Measurements from ENCODE around the gene ENPP1.
"Not testable (repeated sequence)": the region's sequence is repeated elsewhere in the genome, so short reads cannot be mapped to it uniquely, and the experiment has no call there.

ENPP1 gene

GRCh38 chr6:131831392-131831791 is 23.6 kb downstream of the ENPP1 start:
- DNase-seq (ENCODE audit: low read depth in 2 of 2): no peak

- no peak for DNase-seq (ENCODE audit: low read depth in 2 of 2)
Observed at GRCh38 chr6:131831886-131832285, 24.1 kb downstream of the ENPP1 start.

- DNase-seq (ENCODE audit: low read depth in 2 of 2): no peak
Observed at GRCh38 chr6:131832363-131832762, 24.5 kb downstream of the ENPP1 start.

GRCh38 chr6:131838051-131838450 is 30.2 kb downstream of the ENPP1 start:
- no peak for DNase-seq (ENCODE audit: low read depth in 2 of 2)

- DNase-seq (ENCODE audit: low read depth in 2 of 2): no peak
Observed at GRCh38 chr6:131839388-131839787, 31.6 kb downstream of the ENPP1 start.

GRCh38 chr6:131840441-131840840 is 32.6 kb downstream of the ENPP1 start:
- no peak for DNase-seq (ENCODE audit: low read depth in 2 of 2)

- no peak for DNase-seq (ENCODE audit: low read depth in 2 of 2)
Observed at GRCh38 chr6:131840936-131841583, 33.2 kb downstream of the ENPP1 start.

- DNase-seq (ENCODE audit: low read depth in 2 of 2): no peak
Observed at GRCh38 chr6:131843768-131844167, 35.9 kb downstream of the ENPP1 start.

- DNase-seq (ENCODE audit: low read depth in 2 of 2): peak in 1 of 2 experiments; percentile 23
Observed at GRCh38 chr6:131844243-131844841, 36.5 kb downstream of the ENPP1 start.

- no peak for DNase-seq (ENCODE audit: low read depth in 2 of 2)
Observed at GRCh38 chr6:131846023-131846663, 38.3 kb downstream of the ENPP1 start.

- DNase-seq (ENCODE audit: low read depth in 2 of 2): no peak
Observed at GRCh38 chr6:131846905-131847304, 39.1 kb downstream of the ENPP1 start.

- DNase-seq (ENCODE audit: low read depth in 2 of 2): no peak
Observed at GRCh38 chr6:131849799-131850198, 42.0 kb downstream of the ENPP1 start.

- DNase-seq (ENCODE audit: low read depth in 2 of 2): no peak
Observed at GRCh38 chr6:131851049-131851769, 43.4 kb downstream of the ENPP1 start.

GRCh38 chr6:131852200-131852599 is 44.4 kb downstream of the ENPP1 start:
- no peak for DNase-seq (ENCODE audit: low read depth in 2 of 2)

- DNase-seq (ENCODE audit: low read depth in 2 of 2): no peak
Observed at GRCh38 chr6:131854803-131855202, 47.0 kb downstream of the ENPP1 start.

- DNase-seq (ENCODE audit: low read depth in 2 of 2): no peak
Observed at GRCh38 chr6:131858765-131859415, 51.1 kb downstream of the ENPP1 start.

- DNase-seq (ENCODE audit: low read depth in 2 of 2): not testable (repeated sequence)
Observed at GRCh38 chr6:131859658-131860057, 51.8 kb downstream of the ENPP1 start.

- peak; percentile 78 to 82 for DNase-seq (ENCODE audit: low read depth in 2 of 2)
Observed at GRCh38 chr6:131861381-131861780, 53.6 kb downstream of the ENPP1 start.

- DNase-seq (ENCODE audit: low read depth in 2 of 2): no peak
Observed at GRCh38 chr6:131862476-131862875, 54.7 kb downstream of the ENPP1 start.

GRCh38 chr6:131867744-131868143 is 59.9 kb downstream of the ENPP1 start:
- DNase-seq (ENCODE audit: low read depth in 2 of 2): no peak

- DNase-seq (ENCODE audit: low read depth in 2 of 2): no peak
Observed at GRCh38 chr6:131868836-131869235, 61.0 kb downstream of the ENPP1 start.

GRCh38 chr6:131875647-131876046 is 67.8 kb downstream of the ENPP1 start:
- no peak for DNase-seq (ENCODE audit: low read depth in 2 of 2)

Data from fibroblast of skin of left biceps (primary cell).